GM18909 (cell line): Measurements from ENCODE around the gene SIM1.
A peak's percentile ranks its signal among the peaks of the same experiment; 100 is the strongest.

ENCODE experiments used
- ATAC-seq: cut with Tn5 transposase; IDR thresholded peaks from one replicate; pipeline ENCODE4 v1.9.1; 2021; ENCODE audit warnings: mild to moderate bottlenecking; ENCODE audit not compliant: unreplicated experiment, poor library complexity

Gene SIM1, protein sequence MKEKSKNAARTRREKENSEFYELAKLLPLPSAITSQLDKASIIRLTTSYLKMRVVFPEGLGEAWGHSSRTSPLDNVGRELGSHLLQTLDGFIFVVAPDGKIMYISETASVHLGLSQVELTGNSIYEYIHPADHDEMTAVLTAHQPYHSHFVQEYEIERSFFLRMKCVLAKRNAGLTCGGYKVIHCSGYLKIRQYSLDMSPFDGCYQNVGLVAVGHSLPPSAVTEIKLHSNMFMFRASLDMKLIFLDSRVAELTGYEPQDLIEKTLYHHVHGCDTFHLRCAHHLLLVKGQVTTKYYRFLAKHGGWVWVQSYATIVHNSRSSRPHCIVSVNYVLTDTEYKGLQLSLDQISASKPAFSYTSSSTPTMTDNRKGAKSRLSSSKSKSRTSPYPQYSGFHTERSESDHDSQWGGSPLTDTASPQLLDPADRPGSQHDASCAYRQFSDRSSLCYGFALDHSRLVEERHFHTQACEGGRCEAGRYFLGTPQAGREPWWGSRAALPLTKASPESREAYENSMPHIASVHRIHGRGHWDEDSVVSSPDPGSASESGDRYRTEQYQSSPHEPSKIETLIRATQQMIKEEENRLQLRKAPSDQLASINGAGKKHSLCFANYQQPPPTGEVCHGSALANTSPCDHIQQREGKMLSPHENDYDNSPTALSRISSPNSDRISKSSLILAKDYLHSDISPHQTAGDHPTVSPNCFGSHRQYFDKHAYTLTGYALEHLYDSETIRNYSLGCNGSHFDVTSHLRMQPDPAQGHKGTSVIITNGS

DNA sequence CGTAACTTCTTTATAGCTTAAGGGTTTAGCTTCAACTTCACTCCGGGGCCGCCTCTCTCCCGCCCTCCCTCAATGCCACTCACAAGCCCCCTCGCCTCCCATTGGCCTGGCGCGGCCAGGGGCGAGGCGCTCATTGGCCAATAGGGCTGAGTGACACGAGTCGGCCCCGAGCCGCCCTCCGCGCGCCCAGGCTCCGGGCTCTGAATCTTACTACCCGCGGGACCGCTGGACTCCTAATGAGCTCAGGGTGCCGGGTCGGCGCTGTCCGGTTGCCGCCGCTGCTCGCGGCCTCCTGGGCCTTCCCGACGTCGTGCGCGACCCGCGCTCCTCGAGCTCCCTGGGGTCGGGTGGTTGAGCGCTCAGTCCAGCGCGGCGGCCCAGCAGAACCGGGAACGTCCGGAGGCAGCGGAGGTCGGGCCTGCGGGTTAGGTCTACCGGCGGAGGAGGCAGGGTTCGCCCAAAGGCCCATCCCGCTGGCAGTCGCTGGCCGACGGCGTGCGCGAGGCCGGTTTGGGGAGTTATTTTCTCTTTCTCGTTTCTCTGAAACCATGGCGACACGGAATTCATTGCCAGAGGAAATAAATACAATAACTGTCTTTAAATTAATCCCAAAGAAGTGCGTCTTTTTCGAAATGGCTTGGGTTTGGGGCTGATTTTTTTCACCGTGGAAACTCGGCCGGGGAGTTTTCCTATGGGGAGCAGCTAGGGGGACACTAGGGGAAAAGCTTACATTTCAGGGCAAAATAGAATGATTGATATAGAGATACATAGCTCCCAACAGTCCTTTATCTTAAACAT lies at the start of gene SIM1:
SIM1 (minus strand) TSS at position 19 of the 798 bp plus-strand sequence. CDS start 1,453 bp downstream, outside the sequence.
- no peak for ATAC-seq

DNA sequence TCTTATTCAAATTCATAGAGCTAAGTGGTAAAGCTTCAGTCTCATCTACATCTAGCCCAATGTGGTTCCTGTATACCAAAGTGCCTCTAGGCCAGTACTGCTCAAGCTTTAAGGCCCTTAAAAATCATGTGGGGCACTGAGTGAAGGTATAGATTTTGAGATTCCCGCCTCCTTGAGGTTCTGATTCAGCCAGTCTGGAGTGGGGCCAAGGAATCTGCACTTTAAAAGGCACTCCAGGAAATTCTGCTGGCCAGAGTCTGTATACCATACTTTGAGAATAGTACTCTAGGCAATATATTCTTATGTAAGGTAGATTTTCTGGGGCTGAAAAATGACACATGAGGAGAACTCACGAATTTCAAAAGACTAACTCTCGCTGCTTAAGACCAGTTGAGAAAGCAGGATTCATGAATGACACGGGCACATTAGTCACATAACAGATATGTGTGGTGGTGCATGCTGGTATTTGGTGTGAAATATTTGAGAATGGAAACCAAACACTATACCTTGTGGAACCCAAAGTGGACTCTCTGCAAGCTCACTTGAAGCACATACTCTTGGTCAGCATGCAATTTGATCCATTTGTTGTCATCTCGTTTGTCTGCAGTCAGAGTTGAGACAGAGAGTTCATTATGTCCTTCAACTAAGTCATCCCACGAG lies 47.6 kb upstream of the SIM1 start:
- ATAC-seq: no peak

DNA sequence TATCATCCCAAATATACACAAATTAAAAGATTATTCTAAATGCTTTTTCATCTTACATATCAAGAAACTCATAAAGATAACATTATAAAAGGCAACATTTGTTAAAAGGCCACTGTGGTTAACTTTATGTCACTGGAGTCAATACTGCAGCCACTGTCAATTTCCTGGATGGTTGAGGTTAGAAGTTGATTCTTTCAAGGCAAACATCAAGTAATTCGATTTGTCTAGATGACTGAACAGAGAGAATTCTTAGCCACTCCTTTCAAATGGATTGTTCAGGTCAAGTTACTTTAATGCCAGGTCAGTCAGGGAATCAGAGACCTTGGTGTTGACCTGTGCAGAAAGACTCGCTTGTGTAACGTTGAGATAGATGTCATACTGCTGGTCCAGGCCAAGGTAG lies 44.4 kb upstream of the SIM1 start:
- no peak for ATAC-seq

DNA sequence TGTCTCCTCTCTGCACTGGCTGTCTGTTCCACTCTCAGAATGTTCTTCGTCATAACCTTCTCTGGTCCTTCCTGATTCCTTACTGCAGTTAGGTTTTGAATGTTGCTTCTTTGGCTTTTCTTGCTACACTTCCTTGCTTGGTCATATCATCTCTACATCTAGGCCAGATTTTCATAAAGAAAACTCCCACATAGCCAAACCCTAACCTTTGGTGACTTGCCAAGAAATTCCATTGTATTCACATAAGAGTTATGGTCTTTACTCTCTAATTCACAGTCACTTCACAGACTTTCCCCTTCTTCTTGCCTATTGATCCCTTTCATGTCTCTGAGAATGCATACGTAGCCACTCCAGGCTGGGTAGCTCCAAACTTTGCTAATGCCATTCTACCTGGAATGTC lies 41.9 kb upstream of the SIM1 start:
- ATAC-seq: no peak

DNA sequence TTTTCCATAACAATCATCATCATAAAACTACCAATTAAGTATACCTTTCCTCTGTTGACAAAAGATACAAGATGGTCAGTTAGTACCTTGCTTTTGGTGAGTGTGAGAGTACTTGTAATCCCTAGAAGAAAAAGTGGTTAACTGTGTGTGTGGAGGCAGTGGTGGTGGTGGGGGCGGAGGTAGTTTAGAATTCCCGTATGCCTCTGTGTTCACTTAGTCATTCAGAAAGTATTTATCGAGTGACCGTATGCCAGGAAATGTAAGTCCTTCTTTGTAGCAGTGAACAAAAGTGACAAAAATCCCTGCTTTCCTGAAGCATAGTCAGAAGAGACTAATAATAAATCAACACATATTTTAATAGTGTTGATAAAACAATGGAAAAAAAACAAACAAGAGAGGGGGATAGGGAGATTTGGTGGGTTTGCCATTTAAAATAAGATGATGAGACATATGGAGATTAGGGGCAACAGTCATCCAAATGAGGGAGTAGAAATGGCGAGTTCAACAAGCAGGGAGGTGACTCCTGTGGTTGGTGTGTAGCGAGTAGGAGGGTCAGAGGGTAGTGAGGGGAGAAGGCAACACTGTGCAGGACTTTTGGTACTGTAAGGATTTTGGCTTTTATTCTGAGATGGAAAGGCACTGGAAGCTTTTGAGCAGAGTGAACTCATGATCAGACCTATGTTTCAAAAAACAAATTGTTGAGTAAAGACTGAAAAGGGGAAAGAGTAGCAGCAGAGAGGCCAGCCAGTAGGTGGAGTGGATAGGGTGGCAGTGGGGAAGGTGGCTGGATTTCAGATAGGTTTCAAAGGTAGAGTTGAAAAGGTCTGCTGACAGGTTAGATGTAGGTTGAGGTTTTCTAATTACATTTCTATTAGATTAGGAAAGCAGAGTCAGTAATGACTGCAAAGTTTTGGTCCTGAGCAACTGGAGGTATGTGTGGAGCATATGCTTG lies 40.3 kb upstream of the SIM1 start:
- no peak for ATAC-seq

DNA sequence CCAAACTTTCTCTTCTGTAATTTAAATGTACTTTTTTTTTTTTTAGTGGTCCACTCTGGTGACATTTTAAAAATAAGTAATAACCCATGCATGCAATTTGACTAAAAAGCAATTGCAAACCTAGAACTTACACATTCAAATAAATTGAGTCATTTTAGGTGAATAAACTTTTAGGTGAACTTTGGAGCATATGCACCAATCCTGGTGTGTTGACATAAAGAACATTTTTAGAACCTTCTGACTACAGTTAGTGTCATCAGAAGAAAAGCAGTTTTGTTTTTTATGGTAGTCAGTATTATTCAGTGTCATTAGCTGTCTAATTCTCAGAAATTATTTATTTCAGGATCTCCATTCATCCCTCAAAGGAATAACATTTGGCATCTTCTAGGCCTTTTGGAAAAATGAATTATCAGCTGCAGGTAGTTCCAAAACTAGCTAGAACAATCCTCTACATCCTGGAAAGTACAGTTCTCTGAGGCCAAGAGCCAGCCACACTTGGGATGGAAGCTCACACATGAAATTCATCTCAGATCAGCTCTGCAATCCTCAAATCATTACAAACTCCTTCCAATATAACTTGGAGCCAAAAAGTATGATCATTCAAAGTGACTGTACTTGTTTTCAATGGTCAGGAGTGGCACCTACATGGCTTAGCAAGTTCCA lies 38.5 kb upstream of the SIM1 start:
- ATAC-seq: no peak

DNA sequence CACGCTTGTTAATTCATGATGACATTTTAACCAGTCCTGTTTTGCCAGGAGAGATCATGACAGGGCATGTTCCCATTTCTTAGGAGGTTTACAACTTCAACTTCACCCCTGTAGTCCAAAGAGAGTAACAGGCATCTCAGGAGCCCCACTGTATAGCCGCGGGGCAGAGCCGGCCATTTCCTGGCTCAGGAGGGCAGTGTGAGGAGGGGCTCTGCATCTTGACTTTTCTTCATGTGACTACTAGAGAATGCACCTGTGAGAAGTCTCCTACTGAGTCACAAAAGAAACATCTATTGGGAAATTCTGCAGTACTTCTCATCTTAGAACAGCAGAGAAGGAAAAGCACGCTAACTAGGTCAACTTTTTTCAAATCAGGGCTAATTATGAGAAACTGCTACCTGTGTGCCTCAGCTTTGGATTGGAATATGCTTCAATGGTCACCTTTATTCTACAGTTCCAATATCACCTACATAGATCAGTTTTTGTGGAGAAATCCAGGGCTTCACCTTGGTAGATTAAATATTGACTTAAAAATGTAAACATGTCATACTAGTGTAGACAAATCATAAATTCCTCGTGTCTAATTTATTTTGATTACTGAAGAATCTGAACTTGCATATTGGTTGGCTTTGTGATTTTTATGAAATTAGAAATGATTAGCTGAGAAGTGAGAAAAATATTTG lies 28.6 kb upstream of the SIM1 start:
- no peak for ATAC-seq

DNA sequence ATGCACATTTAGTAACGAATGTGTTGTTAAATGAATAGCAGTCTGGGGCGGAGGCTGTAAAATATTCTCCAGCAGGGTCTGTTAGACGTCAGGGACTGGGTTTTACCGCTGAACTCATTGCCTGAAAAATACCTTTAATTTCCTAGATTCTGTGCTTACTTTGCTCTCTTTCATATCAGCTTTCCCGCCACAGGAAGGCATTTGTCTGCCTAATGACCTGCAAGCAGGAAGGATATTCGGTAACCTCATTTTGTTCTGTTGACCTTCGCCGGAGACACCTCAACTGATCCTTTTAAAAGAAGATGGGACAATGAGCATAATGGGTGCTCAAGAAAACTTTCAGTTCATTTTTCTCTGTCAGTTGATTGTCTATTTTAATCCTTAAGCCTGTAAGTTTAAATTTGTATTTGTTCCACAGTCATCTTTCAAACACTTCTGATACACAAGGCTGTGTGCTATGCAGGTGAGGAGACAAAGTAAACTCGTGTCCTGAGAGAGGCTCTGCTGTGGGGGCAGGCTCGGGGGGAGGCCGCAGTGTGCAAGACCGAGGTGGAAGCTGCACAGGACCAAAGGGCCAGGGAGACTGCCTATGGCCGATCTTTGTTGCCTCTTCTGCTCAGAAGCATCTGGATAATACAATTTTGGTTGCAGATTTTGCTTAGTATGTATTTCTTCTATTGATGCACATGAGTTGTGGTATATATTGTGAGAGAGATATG lies 27.4 kb upstream of the SIM1 start:
- no peak for ATAC-seq

DNA sequence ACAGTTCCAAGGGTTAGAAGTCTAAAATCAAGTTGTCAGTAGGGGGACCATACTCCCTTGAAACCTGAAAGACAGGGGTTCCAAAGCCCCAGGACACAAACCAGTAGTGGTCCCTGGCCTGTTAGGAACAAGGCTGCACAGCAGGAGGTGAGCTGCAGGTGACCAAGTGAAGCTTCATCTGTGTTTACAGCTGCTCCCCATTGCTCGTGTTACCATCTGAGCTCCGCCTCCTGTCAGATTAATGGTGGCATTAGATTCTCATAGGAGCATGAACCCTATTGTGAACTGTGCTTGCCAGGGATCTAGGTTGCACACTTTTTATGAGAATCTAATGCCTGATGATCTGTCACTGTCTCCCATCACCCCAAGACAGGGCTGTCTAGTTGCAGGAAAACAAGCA lies 25.3 kb upstream of the SIM1 start:
- no peak for ATAC-seq

DNA sequence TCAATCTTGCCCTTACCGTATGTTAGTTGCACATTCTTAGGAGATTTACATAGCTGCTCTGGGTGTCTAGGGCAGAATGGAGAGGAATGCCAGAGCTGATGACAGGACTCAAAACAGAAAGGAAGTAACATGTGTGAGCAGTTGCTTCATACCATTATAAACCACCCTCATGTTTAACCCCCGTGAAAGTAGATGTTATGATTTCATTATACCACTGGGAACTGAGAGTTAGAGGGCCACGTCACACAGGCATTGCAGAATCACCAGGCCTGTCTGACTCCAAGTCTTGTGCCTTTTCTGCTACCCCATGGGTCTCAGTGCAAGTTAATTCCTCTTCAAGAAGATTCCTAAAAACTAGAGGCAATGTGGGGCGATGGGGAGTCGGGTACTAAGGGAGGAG lies 23.5 kb upstream of the SIM1 start:
- ATAC-seq: no peak

DNA sequence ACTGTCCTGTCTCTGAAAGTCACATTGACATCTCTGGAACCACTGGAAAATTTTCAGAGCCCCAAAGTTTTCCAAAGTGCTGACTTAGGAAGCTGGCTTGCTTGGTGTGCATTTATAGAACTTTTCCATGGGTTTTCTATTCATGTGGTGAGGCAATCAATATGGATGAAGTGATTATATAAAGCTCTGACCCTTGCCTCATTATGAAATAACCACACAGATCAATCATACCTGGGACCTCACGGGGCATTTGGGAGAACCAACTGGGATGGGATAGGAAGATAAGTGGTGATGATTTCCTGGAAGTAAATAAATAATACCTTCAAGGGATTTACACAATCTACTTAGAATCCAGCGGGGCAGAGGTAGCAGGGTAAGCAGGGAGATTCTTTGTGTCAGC lies 22.9 kb upstream of the SIM1 start:
- ATAC-seq: no peak

DNA sequence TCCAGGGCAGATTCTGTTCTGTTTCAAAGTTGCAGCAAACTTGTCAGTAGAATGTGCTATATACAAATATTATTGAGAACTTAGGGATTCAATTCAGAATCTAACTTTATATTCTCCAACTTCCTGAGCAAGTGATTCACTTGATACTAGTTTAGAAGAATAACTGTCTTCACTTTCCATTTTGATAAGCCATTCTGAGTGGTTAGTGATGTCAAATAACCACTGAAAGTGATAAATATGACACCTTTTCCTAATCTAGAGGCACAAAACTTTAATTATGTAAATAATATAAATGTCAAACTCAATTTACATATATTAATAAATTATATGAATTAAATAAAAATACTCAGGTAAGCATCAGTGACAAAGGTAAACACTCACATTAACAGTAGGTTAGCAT lies 20.5 kb upstream of the SIM1 start:
- ATAC-seq: no peak

DNA sequence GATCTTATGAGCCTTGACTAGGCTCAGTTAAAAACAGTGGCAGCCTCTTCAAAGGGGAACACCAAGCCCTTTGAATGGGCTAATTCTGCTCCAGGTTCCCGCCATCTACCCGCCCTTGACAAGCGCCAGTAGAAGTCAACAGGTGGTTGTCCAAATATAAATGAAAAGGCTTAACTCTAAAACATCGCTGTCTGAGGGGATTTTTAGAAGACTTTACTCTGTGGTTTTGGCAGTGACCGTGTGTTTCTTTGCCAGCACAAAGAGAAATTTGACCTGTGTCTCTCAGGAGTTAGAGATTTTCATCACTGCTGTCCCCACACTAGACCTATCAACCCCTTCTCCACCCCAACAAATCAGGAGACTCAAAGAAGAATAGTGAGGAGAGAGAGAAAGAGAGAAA lies 19.8 kb upstream of the SIM1 start:
- peak; percentile 39 for ATAC-seq

DNA sequence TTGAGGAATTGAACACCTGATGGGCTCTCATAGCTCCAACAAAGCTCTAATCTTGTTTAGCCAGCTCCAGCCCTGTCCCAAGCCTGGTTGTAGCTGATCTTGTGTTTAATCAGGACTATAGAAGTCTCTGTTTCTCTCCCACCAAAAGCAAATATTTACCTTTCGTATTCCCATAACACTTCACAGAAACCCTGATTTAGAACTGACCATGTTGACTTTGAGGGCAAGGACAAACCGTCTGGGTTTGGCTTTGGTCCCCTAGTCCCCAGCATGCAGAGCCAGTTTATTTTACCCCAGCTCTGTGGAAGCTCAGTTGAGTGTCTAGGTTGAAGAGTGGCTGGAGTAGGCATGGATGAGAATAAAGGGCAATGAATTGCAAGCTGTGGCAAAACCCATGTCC lies 18.0 kb upstream of the SIM1 start:
- no peak for ATAC-seq

DNA sequence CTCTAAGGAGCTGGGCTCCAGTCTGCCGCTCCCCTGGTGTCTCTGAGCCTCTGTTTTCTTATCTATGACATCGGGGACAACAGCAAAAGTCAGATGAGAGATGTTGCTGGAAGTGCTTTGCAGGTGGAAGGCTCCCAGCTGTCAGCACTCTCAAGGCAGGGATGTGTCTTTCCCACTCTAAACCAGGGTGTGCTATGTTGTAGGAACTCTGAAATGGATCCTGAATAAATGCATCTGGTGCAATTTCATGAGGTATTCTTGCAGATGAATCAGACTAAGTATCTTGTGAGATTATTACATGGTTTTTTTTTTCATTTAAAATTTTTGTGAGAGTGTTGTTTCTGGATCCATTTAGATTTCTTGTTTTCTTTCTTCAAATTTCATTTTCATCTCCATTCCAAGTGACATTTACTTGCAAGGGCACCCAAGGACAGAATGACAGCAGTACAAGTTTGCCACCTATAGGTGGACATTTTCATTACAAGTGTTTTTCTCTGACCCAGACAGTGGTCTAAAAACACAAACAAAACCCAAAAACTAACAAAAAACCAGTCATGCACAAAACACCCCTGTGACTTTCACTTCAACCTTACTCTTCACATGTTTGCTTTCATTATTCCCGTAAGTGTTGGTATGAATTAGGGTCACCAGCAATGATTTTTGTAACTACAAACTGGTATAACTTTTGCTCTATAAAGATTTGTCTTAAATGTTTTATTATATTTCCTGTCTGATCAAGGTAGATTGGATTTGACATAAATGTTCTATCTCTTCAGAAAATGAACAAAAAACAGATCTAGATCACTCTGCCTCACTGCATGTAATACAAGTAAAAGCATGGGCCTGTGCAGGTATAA lies 14.7 kb upstream of the SIM1 start:
- ATAC-seq: peak; percentile 58

DNA sequence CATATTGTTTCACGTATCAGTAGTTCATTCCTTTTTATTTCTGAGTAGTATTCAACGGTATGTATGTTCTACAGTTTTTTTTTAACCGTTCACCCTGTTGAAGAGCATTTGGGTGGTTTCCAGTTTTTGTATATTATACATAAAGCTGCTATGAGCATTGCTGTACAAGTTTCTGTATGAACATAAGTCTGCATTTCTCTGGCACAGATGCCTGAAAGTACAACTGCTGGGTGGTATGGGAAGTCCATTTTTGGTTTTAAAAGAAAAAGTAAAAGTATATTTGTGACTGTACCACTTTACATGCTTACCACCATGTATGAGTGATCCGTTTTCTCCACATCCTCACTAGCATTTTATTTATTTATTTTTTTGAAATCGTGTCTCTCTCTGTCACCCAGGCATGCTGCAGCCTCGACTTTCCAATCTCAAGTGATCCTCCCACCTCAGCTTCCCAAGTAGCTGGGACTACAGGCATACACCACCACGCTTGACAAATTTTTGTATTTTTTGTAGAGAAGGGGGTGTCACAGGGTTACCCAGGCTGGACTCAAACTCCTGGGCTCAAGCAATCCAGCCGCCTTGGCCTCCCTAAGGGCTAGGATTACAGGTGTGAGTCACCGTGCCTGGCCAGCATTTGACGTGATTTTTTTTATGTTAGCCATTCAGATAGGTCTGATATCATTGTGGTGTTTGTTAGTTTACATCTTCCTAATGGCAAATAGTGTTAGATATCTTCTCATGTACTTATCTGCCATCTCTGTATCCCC lies 11.0 kb upstream of the SIM1 start:
- ATAC-seq: peak; percentile 77
